RWPE1 (cell line): ENCODE measurements around the gene SEPTIN11.

Experiments used
- CTCF ChIA-PET: fragments of 350-600 bp; sonication (Branson Sonifier 250); formaldehyde crosslinking; extraction: SDS; loops from one replicate; lab custom pipeline; 2021; lab: Yijun Ruan, JAX
- POLR2A ChIA-PET: fragments of 400-600 bp; formaldehyde crosslinking; extraction: SDS; loops from one replicate; lab custom pipeline; 2020; ENCODE audit warnings: antibody characterized with exemption; ENCODE audit not compliant: low non-redundant PET; lab: Yijun Ruan, JAX
- DNase-seq: peaks from one replicate; pipeline ENCODE4 v3.0.0; 2012; ENCODE audit warnings: low spot score
- H3K27ac ChIP-seq: fragments of 450-650 bp; 2 replicates; pipeline ENCODE4 v1.5.1; 2017
- TF ChIP-seq, protein P1 (sequence below): fragments of 450-650 bp; conservative IDR thresholded peaks from 2 replicates; pipeline ENCODE4 v1.5.1; 2017; ENCODE audit warnings: low read depth, mild to moderate bottlenecking

The SEPTIN11 gene

DNA sequence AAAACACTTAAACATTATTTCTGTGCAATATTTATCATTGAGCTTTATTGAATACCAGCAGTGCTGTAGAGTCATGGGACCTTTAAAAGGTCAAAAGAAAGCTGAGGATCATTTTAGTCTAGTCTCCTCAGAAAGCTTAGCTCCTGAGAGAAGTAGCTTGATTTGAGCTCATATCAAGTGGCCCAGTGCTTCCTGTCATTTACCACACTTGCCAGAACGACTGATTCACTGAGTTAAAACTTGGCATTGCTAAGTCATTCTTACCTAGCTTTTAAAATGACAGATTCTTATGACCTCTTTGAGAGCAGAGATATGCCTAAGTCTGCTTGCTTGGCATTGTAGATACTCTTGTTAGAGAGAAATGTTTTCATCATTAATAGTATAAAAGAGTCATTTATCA is 15.2 kb downstream of the SEPTIN11 start:
- POLR2A ChIA-PET: no interaction called here
- H3K27ac ChIP-seq: no peak overlapping the region
- no peak for DNase-seq
- TF ChIP-seq, protein P1, sequence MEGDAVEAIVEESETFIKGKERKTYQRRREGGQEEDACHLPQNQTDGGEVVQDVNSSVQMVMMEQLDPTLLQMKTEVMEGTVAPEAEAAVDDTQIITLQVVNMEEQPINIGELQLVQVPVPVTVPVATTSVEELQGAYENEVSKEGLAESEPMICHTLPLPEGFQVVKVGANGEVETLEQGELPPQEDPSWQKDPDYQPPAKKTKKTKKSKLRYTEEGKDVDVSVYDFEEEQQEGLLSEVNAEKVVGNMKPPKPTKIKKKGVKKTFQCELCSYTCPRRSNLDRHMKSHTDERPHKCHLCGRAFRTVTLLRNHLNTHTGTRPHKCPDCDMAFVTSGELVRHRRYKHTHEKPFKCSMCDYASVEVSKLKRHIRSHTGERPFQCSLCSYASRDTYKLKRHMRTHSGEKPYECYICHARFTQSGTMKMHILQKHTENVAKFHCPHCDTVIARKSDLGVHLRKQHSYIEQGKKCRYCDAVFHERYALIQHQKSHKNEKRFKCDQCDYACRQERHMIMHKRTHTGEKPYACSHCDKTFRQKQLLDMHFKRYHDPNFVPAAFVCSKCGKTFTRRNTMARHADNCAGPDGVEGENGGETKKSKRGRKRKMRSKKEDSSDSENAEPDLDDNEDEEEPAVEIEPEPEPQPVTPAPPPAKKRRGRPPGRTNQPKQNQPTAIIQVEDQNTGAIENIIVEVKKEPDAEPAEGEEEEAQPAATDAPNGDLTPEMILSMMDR: no peak
- CTCF ChIA-PET: interaction anchor here (0.8 kb wide), 1 partner anchor 15 kb away, joined by 3 read pairs; the partner anchor contains the start of gene SEPTIN11

DNA sequence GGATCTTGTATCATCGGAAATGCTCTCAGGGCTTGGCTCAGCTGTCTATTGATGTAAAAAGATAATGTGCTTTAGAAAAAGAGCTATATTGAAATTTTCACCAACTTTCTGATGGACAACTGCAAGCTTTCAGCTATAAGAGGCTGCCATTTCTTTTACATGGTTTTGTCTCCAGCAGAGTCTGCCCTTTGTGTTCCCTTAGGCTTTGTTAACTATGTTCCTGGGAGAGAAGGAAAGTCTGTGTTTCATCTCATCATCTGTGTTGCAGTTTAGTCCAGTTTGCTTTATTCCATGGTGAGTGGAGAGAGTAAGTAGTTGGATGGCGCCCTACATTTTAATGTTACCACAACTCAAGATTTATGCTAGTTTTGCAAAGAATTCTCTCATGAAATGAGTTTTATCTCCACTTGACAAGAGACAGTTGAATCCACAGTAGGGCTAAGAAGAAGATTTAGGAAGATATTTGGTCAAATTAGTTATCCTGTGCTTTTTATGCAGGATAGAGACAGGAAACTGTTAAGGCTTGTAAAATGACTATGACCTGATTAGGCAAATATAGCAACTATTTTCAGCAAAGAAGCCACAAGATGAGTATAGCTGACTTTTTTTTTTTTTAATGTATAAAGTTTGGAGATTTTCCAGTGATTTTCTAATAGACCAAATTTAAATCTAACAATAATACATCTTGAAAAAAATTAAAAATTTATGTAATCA is 16.5 kb downstream of the SEPTIN11 start:
- ChIA-PET POLR2A (no interaction called here), CTCF (interaction anchor here (0.6 kb wide), 1 partner anchor 636 kb away, joined by 3 read pairs; no protein-coding TSS in a partner anchor)
- TF ChIP-seq, protein P1: no peak
- no peak overlapping the region for H3K27ac ChIP-seq
- no peak for DNase-seq

DNA sequence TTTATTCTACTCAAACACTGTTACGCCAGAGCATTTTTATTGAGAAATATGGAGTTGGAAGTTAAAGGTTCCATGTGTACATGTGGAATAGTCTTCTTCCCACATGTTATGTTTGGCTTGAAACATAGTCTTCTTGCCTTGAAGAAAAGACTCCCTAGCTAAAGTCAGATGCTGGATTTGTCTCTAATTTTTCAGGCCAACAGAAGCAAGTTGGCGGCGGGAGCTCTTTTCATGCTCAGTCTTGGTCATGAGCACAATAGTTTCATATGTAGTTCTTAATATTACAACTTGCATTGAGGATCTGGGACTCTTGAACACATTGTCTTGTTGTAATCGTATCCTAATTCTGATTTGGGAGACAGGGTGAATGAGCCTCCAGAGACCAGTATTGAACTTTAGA is 19.4 kb downstream of the SEPTIN11 start:
- CTCF ChIA-PET: no interaction called here
- no peak for DNase-seq
- H3K27ac ChIP-seq: no peak overlapping the region
- TF ChIP-seq, protein P1: no peak
- POLR2A ChIA-PET: no interaction called here

DNA sequence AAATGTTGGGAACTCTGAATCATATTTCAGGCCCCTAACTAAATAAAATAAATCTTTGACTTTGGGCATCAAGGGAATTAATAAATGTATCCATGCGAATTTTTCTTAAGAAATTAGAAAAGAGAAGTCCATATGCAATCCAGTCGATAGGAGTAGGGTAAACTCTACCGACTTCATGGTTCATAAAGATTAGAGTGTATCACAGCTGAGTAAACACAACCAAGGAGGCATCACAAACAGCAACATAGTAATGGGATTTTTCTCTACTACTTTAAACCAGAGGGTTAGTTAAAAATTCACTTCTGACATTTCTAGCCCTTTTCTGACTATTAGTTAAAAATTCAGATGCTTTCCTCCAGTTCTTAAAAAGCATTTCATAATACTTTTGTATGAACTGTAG is 19.9 kb downstream of the SEPTIN11 start:
- TF ChIP-seq, protein P1: no peak
- ChIA-PET CTCF (no interaction called here), POLR2A (no interaction called here)
- H3K27ac ChIP-seq: no peak overlapping the region
- DNase-seq: no peak

DNA sequence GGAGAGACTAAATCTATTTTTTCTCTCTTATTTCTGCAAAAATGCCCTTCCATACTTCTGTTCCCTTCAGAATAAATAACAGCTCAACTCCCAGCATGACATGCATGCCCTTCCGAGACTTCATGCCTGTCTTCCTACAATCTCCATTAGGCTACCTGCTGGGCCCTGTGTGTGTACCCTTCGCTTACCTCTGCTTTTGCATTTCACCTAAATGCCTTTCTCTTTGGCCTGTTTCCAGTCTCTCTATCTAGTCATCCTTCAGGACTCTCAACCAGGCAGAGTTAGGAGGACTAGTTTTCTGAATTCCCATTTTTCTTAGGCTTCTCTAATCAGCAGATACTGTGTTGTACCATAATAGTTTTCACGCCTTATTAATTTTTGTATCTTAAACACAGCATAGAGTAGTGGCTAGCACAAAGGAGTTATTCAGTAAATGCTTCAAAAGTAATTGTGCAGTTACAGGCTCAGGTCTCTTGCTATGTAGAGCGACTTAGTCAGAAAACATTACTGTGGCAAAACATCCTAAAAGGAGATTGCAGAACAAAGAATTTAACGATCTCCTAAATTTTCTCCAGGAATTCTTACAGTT is 20.5 kb downstream of the SEPTIN11 start:
- no peak for DNase-seq
- H3K27ac ChIP-seq: no peak overlapping the region
- ChIA-PET CTCF (no interaction called here), POLR2A (no interaction called here)
- TF ChIP-seq, protein P1: no peak

DNA sequence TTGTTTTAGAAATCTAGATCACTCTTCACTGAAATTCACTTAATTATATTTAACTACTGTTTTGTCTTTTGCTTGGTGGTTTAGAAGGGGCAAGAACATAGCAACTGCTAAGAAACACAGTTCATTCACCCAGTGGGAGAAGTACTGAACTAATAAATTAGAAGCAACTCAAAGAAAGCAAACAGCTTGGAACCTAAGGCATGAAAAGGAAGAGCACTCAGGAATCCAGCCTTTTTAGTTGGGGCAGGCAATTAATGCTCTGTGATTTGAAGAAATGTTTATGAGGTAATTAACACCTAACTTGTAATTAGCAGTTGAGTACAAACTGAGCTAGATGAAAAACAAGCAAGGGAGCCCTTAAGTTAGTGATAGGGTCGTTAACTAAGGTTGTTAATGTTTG is 22.8 kb downstream of the SEPTIN11 start:
- no peak overlapping the region for H3K27ac ChIP-seq
- DNase-seq: no peak
- CTCF ChIA-PET: interaction anchor here (0.6 kb wide), 1 partner anchor 117 kb away, joined by 4 read pairs; no protein-coding TSS in a partner anchor
- TF ChIP-seq, protein P1: no peak
- POLR2A ChIA-PET: no interaction called here
